Activated naive CD4-positive, alpha-beta T cell treated with Interleukin-2 at 50 U/mL for 16 hours (primary cell): ENCODE measurements around the gene OPRD1.
"Not testable (repeated sequence)": the region's sequence is repeated elsewhere in the genome, so short reads cannot be mapped to it uniquely, and the experiment has no call there.

Experiments
- DNase-seq: peaks from one replicate; pipeline ENCODE4 v3.0.0-alpha.2; 2020

OPRD1 gene

DNA sequence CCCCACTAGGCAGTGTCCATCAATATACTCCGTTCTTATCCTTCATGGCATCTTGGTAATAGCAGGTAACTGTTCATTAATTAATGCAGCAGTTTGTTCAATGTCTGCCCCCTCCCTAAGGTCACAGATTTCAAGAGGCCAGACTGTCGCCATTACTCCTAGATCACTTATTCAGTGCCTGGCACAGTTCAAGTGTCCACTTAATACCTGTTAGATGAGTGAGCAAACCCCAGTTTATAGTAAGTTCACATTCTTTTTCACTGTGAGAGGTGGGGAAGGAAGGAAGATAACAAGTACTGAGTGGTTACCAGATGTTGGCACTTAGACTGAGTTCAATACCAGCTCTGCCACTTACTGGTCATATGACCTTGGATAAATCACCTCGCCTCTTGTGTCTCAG is 36.4 kb downstream of the OPRD1 start:
- no peak for DNase-seq

DNA sequence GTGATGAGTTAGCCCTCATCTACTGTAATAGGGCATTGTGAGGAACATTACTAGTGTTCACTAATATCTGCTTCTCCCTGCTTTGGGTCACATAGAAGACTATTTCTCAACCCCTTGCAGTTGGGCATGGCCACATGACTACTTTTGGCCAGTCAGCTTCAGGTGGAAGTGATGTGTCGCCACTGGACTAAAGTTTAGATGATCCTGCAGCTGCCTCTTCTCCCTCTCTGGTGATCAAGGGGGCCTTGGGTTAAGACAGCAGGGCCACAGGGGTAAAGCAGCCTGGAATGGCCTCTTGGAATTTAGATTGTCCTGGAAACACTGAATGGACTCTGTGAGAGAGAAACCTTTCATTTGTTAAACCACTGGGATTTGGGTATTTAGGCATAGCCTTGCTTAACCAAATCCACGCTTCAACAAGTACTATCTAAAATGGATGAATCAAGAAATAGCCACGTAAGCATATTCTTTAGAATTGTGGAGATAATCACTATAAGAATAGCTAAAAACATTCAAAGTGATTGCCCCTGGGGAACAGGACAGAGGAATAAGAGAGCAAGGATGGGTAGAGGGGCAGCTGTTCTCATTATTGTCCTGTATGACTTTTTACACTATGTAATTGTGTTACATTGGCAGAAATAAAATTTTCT is 41.2 kb downstream of the OPRD1 start:
- DNase-seq, result no peak

DNA sequence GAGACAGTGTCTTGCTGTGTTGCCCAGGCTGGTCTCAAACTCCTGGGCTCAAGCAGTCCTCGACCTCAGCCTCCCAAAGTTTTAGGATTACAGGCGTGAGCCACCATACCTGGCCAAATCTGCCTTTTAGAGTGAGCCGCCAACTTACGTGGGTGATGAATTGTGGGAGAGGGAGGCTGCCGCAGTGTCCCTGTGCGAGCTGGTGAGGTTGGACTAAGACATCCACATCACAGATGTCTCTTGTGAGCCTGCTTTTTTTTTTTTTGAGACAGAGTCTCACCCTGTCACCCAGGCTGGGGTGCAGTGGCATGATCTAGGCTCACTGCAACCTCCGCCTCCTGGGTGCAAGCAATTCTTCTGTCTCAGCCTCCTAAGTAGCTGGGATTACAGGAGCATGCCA is 42.4 kb downstream of the OPRD1 start:
- not testable (repeated sequence) for DNase-seq

DNA sequence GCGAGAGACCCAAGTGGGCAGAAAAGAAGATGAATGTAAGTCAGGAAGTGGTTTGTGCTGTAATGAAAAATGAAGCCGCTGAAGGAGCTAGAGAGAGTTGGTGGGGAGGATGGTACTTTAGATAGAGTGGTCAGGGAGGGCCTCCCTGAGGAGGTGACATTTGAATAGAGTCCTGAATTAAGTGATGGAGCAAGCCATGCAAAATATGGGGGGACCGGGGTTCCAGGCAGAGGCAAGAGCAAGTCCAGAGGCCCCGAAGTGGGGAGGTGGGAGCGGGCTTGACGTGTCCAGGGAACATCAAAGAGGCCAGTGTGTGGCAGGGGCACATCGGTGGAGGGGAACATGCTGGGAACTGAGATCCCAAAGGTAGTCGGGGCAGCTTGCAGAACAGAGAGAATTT is 43.1 kb downstream of the OPRD1 start:
- DNase-seq, result no peak

DNA sequence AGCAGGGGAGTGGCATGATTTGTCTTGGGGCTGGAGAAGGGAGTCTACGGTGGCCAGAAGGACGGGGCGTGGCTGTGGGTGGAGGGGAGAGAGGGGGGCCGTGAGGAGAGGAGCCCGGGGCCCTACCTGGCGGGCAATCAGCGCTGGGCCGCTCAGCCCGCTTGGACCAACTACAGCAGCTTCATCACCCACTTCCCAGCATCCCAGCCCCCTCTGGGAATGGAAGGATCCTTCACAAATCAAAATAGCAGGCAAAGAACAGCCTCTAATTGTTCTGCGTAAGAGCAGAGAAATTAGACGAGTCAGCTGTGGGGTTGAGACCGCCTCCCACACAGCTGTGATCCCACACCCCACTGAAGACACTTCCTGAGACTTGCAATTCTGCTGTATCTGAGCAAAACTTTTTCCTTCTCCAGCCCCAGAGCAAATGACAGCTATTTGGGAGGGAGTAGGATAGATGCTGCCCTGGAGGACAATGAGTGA is 43.5 kb downstream of the OPRD1 start:
- DNase-seq, result no peak

DNA sequence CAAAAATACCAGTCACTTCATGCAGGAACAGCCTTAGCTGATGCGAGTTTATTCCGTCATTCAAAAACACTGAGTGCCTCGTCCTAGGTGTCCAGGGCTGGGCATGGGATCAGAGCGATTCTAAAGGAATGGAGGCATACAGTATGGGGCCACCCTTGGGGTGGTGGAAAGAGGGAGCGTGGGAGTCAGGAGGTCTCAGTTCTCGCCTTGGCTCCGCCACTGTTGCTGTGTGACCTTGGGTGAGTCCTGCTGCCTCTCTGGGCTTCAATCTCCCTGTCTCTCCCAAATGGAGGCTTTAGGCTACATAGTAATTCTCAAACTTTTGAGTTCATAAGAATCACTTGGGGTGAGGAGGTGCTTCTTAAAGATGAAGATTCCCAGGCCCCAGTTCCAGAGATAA is 44.0 kb downstream of the OPRD1 start:
- no peak for DNase-seq

DNA sequence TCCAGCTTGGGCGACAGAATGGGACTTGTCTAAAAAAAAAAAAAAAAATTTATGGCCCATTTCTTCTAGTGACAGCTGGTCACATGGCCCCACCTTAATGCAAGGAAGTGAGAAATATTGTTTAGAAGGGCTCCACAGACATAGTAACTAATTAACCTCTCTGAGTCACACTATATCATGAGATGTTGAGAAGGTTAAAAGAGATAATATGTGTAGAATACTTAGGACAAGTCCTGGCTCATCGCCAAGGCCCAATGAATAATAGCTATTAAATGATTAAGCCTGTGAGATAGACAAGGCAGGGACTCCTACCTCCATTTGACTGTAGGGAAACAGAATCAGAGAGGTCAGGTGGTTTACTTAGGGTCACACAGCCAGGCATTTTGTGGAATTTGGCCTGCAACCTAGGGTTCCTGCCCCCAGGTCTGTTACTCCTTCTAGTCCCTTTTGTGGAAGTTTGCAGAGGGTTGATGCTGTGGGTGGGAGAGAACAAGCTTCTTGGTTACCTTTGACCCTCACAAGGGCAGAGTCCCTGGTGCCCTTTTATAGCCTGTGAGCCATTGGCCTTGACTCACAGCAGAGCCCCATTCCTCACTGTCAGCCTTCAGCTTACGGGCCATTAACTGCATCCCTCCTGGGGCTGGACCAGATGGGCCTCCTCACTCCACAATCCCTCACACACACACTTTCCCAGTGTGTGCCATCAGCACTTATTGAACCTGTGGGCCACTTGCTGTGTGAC is 48.5 kb downstream of the OPRD1 start:
- DNase-seq, result no peak

DNA sequence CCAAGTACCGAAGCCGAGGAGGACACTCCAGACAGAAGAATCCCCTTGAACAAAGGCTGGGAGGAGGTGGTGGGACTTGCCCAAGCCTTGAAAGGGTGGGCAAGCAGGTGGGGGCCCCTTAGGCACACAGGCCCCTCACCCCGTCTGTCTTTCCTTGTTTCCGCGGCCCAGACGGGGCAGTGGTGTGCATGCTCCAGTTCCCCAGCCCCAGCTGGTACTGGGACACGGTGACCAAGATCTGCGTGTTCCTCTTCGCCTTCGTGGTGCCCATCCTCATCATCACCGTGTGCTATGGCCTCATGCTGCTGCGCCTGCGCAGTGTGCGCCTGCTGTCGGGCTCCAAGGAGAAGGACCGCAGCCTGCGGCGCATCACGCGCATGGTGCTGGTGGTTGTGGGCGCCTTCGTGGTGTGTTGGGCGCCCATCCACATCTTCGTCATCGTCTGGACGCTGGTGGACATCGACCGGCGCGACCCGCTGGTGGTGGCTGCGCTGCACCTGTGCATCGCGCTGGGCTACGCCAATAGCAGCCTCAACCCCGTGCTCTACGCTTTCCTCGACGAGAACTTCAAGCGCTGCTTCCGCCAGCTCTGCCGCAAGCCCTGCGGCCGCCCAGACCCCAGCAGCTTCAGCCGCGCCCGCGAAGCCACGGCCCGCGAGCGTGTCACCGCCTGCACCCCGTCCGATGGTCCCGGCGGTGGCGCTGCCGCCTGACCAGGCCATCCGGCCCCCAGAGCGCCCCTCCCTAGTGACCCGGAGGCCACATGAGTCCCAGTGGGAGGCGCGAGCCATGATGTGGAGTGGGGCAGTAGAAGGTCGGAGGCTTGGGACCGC is 50.8 kb downstream of the OPRD1 start:
- no peak for DNase-seq

DNA sequence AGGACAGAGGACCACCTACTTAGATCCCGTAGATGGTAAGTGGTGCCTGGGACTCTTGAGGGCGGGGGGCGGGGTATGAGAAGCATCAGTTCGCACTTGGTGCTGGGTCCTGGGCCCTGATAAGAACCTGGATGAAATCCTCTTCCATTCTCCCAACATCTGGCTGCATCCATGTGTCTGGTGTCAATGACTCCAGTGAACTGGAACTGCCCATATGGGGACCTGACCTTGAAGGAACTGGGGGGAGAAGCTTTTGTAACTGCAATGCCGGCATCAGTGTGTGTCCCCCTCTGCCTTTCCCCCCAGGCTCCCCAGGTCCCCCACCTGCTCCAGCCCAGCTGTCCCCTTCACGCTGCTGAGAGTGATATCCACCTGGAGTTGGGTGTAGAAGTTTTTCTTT is 52.7 kb downstream of the OPRD1 start:
- no peak for DNase-seq

DNA sequence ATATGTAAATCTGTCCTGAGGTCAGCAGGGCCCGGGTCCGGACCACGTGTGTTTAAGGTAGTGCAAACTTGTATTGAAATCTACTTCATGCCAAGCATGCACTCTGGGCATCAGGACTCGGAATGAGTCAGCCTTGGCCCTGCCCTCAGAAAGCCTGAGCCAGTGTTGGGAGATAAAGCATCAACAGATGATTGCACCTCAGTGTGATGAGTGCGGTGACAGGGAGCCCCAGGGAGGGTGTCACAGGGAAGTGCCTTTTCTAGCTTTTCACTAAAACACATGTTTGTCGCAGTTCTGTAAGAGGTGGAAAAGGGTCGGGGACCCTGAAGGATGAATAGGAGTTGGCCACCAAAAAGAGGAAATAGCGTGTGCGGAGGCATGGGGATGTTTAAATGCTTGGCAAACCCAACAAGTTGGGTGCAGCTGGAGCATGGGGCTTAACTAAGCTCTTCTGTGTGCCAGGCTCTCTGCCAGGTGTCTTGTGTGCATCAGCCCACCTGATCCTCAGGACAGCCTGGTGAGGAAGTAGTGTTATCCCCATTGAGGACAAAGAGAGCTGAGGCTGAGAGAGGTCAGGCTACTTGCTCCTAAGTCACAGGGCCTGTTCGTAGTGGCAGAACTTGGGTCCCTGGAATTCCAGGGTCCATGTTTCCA is 54.2 kb downstream of the OPRD1 start:
- DNase-seq, result no peak

DNA sequence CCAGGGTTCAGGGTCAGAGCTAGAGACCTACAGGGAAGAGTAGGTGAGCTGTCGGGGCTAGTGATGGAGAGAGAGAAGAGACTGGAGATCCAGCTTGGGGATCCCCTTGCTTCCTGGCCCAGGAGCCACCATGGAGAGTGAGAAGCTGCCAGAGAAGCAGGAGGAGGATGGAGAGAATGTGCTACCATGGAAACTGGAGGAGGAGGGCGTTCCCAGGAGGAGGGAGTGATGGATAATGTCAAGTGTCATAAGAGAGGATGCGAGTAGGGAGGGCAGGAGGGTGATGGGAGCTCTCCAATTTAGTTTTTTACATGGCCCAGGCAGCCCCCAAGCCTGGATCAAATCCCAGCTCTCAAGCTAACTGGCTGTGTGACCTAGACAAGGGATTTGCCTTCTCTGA is 55.9 kb downstream of the OPRD1 start:
- no peak for DNase-seq

DNA sequence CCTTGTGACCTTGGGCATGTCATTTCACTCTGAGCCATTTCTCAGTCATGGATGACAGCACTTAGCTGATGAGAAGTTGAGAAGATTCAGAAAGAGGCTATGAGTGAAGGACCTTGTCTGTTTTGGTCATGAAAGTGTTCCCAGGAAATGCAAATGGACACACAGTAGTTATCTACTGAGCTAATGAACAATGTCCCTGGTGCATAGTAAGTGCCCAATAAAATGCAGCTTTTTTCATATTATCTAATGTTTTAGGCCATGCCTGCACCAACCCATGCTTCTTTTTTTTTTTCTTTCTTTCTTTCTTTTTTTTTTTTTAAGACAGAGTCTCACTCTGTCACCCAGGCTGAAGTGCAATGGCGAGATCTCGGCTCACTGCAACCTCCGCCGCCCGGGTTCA is 58.0 kb downstream of the OPRD1 start:
- DNase-seq, result no peak

DNA sequence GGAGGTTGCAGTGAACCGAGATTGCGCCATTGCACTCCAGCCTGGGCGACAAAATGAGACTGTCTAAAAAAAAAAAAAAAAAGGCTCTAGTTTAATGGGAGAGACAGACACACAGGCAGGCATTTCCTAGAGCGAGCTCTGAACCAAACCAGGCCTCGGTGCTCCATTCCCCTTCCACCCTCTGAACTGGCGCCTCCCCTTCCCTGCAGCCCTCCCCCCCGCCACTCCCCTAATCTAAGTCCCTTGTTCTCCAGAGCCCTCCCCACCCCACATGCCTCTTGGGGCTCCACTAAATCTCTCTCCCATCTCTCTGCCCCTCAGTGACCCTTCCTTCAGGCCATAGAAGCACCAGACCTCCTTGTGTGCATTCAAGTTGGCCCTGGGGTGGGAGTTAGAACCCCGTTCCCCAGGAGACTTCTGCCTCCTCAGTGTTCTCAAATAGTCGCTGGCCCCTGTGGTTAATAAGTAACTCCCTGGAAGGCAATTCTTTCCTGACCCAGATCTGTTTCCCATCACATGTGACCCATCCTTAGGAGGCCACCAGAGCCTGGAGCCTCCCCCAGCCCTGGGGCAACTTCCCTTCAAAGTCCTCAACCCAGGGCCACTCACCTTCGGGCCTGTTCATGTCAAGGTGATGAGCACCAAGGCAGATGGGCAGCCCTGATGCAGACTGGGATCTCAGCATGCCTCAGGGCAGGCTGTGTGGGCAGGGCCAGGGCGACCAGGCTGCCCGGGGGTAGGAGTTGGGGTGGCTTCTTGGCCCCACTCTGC is 59.8 kb downstream of the OPRD1 start:
- no peak for DNase-seq

DNA sequence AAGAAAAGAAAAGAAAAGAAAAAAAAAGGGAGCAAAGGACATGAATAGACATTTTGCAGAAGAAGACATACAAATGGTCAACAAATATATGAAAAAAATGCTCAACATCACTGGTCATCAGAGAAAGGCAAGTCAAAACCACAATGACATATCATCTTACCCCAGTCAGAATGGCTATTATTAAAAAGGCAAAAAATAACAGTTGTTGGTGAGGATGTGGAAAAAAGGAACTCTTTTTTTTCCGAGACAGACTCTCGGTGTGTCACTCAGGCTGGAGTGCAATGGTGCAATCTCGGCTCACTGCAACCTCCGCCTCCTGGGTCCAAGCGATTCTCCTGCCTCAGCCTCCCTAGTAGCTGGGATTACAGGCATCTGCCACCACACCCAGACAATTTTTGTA is 63.2 kb downstream of the OPRD1 start:
- not testable (repeated sequence) for DNase-seq

DNA sequence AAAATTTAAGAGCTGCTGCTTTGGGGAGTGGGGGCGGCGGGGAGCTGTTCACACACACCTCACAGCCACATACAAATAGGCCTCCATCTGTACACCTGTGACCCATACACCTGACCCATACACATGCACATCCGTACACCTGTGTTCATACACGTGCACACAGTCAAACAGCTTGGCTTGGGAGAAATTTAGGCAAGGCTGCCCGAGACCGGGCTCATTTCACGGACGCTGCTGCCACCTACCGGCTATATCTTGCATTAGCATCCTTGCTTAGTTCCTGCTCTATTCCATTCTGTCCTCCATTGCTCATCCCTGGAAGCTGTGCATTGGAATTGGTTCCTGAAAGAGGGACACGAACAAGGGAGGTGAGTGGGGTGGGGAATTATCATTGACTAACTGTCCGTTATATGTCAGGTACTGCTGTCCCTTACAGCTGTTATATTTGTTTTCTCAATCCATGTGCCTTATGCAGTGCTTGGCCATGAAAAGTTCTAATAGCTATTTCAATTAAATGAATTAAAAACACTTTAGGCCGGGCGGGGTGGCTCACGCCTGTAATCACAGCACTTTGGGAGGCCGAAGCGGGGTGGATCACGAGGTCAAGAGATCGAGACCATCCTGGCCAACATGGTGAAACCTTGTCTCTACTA is 65.3 kb downstream of the OPRD1 start:
- DNase-seq, result peak; percentile 76

DNA sequence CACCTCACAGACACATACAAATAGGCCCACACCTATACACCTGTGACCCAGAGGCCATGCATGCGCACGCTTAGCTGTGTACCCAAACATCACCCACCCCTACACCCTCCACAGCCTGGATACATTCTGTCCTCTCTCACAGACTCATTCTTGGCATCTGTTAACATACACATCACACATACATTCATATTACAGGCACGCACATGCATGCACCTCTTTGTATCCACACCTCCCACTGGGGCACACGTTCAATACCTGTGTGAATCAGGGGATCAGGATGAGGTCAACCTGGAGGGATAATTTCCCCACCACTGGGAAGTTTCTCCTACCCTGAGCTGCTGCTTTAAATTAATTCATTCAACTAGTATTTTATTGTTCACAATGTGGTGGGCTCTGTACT is 66.8 kb downstream of the OPRD1 start:
- no peak for DNase-seq

DNA sequence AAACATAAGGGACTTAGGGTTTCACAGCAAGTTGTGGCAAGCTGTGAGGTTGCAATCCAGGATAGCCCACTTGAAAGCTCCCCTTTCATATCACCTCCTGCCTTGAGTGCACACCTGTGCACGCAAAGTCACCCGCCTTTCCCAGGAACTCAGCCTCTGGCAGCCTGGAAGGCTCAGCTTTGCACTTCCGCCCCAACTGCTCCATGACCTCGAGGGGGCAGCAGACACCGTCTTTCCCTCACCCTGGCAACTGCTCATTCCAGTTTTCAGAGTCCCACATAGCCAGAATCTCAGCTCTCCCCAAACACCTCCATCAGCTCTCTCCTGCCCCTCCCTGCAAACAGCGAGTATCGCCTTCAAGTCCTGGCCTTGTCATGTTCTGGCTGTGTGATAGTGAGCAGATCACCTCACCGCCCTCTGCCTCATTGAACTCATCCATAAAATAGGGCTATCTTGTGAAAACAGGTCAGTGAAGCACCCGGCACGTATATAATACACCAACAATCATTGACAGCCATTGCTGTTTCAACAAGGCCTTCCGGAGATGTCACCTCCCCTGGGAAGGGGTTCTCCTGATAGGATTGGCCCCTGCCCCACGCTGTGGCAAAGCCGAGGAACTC is 70.1 kb downstream of the OPRD1 start:
- peak; percentile 80 for DNase-seq

DNA sequence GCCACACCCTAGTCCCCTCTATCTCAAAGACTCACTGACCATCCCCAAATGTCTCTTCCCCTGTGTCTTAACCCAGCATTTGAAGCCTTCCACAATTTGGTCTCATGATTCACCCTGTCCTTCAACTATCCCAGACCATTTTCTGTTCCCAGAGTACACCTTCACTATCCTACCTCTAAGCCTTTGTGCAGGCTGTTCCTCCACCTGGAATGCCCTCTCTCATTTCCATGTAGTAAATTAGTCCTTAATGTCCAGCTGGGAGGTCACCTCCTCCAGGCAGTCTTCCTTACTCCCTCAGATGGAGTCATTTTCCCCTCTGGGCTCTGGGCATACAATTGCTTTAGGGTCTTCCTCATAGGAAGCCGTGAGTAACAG is 71.3 kb downstream of the OPRD1 start:
- no peak for DNase-seq

DNA sequence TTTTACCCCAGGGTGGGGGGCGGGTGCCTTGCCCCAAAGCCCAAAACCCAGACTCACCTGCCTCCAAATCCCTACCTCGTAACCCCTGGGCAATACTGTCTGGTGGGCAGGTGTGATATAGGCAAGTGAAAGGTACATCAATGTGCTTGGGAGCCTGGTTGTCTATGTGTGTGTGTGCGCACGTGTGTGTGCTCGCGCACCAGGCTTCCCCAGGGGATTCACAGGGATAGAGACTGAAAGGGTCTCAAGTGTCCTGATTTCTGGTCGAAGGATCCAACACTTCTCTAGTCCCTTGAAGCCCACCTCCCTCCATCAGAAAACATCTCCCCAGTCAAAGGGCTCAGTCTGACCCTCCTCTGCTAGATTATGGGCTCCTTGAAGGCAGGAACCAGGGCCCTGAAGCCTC is 73.5 kb downstream of the OPRD1 start:
- peak; percentile 13 for DNase-seq

DNA sequence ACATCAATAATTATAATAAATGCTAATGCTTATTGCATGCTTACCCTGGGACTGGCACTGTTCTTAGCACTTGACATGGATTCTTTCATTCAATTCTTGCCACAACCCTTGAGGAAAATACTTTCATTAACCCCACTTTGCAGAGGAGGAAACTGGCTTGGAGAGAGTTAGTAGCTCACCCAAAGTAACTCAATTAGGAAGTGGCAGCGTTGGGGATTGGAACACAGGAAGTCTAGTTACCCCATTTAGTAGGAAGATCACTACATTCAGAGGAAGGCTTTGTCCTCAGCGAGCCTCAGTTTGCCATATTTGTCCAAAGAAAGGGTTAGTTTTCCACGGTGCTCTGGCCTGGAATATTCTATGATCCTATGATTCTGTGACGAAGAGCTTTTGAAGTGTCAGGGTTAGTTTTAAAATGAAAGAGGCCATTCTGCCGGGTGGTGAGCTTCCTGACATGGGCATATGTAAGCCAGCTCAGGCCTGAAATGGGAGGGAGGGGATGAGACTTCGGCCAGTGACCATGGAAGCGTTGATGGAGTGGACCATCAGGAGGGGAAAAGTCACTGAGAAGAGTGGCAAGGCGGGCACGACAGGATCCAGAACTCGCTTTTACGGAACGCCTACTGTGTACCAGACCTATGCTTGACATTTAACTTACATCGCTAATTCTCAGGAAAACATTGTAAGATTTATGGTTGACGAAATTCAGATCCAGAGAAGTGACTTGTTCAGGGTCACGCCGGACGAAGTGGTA is 74.2 kb downstream of the OPRD1 start:
- DNase-seq, result no peak
